ENCODE measurements around the gene SMO.

The SMO gene

DNA sequence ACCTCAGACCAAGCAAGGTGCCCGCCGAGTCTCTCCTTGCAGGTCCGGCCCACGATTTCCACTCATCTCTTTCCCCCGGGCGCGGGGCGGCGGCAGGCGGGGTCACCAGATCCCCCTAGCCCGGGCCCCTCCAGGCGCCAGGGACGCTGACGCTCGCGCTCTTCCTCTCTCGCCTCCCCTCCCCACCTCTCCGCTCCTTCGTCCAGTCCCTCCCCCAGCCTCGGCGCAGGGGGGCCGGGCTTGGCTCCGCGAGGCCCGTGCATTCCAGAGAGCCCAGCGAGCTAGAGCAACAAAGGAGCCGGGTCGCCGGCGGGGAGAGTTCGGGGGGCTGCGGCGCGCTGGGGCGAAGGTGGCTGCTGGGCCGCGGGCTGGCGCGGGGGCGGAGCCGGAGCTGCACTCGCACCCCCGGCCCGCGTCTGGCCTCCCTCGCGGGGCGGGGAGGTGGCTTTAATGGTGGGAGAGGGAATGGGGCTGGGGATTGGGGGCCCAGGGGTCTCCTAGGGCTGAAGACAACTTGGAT is at the start of gene SMO:
TSS of gene SMO (plus strand) at position 262 of the 520 bp plus-strand sequence. CDS start 519 bp downstream, outside the sequence.
- peak; percentile 36 for DNase-seq (ENCODE audit: low read depth)

DNA sequence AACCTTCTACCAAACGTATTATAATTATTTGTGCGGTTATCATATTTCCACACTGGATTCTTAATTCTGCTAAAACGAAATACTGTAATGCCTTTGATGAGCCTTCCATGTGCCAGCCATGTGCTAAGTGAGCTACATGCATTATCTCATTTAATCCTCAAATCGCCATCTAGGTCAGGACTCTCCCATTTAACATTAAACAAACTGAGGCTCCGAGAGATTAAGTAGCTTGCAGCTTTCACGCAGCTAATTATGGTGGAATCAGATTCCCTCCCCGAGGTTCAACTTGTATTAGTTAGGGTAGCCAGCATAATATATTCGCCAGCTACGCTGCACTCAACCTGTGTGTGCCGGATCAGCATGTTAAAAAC is 44.7 kb upstream of the SMO start:
- no peak for DNase-seq (ENCODE audit: low read depth)

DNA sequence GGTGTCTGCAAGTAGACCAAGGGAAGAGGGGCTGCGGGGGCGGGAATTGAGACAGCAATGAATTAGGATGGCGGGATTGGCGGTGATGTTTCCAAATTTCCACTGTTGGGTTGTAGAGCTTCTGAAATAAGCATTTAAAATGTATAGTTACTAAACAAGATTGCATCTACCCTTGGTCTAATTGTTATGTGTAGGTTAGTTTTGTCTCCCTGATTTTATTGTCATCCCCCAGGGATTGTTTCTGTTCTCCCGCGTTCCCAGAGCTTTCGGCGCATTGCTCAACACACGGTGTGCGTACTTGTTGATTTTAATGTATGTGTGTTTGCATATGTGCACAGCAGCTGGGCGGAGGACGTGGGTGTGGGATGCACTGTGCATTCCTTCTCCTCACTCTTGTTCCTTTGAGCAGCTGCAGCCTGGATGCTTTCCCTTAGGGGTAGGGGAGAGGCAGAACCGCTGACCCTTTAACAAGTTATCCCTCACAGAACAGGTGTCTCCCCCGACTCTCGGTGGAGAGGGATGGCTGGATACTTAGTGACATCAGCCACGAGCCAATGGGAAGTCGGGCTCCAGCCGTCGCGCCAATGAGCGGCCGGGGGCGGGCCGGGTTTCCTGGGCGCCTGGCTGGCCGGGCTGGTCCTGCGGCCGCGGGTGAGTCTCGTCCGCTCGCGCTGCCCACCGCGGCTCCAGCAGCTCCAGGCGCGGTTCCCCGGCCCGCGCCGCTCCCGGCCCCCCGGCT is 44.2 kb upstream of the SMO start, which contains the start of gene TSPAN33:
TSS of gene TSPAN33 (plus strand) at position 613 of the 739 bp plus-strand sequence. CDS start 274 bp downstream, outside the sequence.
- peak; percentile 73 for DNase-seq (ENCODE audit: low read depth)

DNA sequence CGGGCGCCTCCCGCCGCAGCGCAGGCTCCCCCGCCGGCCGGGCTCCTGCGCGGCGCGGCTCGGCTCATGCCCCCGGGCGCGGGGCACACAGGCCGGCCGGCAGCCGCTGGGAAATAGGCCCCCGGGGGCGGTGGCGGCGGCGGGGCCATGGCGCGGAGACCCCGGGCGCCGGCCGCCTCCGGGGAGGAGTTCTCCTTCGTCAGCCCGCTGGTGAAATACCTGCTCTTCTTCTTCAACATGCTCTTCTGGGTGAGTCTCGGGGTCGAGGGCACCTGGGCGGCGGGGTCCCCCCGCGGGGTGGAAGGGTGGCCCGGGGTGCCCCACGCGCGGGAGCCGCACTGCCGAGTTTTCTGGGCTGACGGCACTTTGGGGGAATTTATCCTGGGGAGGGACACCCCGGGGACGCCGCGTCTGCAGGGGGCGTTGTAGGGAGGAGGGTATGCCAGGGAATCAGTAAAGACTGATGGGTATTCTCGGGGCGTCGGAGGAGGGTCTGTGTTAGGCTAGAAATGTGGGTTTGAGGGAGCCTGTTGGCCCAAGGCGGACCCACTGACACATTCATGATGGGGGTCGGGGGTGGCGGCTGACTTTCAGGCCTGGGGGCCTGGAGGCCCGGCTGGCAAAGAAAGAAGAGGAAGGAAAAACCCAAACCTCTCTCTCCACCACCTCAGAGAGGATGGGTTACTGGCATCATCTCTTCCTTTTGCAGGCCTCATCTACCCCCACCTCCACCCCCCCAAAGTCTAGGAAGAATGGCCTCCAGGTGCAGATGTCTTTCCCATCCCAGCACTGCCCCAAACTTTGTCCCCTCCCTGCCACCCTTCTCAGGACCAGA is 43.4 kb upstream of the SMO start:
- DNase-seq (ENCODE audit: low read depth): no peak

DNA sequence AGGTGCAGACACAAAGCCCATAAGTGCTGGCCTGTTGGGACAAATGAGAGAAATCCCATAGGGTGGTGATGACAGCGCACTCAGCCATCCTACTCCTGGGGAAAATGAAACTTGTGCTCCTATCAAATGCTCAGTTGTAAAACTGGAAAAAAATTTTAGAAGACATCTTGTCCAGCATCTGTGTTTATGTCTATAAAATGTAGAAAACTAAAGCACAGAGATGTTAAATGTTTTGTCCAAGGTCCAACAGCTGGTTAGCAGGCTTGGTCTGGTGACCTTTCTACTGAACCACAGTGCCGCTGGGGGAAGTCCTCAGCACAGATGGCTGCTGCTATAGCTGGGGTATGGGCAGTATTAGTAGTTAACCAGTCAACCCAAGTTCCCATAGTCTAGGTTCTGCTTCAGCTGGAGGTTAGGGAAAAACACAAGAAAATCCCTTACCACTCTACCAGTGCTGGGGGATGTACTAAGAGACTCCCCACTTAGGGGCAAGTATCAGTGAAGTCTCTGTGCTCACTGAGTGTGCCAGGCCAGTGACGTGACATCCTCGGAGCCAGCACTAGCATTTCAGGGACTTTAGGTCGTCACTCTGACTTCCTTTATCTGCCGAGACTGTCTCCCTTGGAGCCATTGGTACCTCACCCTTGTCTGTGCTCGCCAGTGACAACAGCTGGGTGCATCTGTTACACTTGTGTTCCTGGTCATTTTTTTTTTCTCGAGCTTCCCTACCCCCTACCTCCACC is 42.0 kb upstream of the SMO start:
- no peak for DNase-seq (ENCODE audit: low read depth)

DNA sequence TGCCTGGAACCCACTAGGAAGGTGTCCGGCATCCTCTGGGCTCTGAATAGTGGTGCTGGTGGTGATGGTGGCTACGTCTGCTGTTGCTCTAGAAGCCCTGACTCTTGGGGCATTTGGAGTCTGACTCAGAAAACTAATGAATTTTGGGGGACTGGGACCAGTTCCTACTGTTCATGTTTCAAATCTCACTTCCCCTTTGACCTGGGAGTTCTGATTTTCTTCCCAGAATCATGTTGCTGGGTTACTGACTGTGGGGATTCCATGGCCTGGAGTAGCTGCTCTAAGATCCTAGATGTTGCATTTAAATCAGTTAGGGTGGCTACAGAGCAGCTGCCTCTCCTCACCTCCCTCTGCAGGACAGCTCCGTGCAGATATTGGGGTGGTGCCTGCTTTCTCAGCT is 40.7 kb upstream of the SMO start:
- DNase-seq (ENCODE audit: low read depth): no peak

DNA sequence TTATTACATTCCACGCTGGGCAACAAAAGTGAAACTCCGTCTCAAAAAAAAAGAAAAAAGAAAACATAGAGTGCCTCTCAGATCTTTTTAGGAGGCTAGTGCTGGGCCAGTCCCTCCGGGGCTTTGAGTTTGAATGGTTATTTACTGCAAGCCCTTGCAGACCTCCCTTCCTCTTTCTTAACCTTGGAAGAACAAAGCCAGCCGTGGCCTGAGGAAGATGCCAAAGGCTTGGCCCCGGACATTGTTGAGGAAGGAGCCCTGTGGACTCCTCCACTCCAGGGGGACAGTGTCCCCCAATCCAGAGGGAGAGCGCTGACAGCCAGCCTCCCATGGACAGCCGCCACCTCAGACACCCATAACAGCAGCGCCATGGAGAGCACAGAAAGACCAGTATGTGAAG is 38.9 kb upstream of the SMO start:
- no peak for DNase-seq (ENCODE audit: low read depth)

DNA sequence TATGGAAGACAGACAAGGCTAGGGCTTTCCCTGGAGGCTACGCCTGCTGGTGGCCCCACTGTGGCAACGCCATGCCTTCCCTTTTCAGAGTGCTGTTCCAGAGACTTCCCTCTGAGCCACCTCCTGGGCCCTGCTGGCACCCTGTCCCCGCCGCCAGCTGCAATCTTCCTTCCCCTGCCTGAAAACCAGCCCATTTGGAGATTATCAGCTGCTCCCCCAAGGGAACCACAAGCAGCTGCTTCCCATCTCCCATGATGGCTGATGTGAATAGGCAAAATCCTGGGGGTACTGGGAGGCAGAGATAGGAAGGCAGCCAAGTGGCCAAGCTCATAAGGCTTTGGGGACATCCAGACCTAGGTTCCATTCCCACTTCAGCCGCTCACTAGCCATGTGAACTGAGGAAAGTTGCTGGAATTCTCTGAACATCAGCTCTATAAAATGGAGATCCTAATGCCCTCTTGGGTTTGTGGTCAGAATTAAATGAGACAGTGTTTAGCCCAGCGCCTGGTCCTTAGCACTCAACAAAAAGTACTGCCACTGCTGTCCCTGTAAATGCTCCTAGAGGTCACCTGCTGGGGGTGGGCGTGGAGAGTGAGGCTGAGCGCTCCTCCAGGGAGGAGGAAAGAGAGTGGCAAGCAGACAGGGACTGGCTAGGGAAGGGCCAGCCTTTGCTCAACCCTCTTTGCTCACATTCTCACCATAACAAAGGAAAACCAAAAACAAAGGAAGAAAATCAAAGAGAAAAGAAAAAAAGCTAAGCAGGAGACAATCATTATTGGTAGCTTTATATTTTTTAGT is 38.0 kb upstream of the SMO start:
- no peak for DNase-seq (ENCODE audit: low read depth)

DNA sequence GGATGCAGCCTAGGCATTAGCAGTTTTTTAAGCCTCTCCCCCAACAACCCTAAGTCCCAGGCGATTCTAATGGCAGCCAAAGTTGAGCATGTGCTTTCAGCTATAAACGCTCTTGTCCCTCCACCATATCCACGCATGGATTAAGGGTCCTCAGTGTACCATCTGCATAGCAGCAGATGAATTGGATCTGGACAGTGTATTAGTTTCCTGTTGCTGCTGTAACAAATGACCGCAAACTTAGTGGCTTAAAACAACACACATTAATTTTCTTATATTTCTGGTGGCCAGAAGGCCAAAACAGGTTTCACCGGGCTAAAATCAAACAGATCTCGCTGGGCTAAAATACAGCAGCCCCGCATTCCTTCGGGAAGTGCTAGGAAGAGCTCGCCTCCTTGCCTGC is 30.8 kb upstream of the SMO start:
- no peak for DNase-seq (ENCODE audit: low read depth)

DNA sequence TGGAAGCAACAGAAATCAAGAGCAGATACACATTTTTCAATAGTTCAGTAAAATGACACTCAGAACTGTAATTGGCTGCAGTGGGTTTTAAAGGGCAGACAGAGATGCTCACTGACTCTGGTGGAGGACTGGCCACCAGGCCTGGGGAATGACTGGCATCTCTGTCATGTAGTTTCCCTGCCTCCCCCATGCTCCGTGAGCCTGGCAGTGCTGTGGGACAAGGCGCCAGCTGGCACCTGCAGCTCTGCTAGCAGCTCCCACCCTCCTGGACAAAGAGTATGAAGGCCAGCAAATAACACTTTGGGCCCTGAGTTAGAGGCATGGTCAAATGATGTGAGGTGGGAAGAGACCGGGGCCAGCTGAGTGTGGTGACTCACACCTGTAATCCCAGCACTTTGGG is 28.9 kb upstream of the SMO start:
- DNase-seq (ENCODE audit: low read depth): no peak

DNA sequence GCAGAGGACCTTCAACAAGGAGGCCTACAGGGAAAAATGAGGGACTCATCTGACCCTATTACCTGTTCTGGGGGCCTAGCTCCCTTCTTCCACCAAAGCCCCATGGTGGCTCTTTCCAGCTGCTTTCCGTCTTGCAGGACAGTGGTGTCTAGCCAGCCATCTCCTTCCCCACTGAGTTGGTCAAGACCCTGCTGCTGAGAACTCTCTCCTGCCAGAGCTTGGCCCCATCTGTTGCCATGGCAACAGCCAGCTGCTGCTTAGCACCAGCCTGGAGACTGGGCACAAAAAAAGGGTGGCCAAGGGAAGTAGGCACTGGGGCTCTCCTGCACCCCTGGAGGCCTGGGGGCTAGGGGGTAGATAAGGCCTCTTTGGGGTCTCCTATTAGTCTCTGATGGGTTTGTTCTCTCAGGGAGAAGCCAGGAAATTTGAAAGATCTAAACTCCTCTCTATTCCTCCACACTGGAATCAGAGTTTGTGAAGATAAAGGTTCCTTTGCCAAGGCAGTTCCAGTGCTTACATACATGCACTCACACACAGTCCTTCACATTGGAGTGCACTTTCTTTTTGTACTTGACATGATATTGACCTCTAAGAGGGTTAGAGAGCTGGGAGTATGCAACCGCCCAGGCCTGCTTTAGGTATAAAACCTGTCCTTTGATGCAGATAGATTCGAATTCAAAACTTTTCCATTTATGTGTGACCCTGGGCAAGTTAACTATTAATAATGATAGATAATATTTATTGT is 28.1 kb upstream of the SMO start:
- DNase-seq (ENCODE audit: low read depth): no peak

DNA sequence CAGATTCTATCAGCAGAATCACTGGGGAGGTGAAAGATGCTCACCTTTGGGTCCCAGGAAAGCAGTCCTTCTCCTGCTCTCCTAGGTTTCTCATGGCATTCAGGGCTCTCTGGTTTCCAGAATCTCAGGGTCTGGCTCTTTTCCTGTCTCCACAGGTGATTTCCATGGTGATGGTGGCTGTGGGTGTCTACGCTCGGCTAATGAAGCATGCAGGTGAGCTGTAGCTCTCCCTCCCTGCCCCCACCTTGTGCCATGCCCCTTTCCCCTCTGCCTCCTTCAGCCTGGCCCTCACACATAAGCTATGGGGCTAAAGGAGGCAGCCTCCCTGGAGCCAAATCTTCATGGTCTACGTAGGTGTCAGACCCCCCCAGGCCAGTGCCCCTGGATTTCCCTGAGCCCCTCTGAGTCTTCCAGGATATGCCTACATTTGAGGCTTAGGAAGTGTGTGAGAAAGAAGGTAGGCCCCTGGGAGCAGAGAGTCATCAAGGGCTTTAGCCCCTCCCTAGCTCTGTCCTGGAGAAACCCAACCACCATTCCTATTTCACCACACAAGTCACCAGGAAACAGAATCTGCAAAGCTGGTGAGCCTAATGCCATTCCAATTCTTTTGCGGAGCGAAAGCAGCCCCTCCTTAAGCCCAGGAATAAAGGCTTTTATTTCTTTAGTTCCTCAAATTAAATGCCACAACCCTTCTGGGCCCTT is 26.8 kb upstream of the SMO start:
- DNase-seq (ENCODE audit: low read depth): no peak

DNA sequence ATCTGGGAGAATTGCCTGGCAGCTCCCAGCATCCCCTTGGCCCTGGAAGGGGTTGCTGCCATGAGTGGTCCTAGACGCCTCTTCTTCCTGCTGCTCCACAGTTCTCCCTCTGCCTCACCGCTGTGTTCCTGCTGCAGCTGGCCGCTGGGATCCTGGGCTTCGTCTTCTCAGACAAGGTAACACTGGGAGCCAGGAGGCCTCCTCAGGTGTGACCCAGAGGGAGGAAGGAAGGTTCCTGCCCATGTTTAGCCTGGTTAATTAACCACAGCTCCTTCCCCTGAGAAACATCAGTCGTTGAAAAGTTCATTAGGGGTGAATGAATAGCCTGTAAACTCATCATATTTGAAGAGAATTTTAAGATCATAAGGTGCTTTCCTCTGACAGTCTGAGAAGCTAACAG is 25.7 kb upstream of the SMO start:
- DNase-seq (ENCODE audit: low read depth): no peak

DNA sequence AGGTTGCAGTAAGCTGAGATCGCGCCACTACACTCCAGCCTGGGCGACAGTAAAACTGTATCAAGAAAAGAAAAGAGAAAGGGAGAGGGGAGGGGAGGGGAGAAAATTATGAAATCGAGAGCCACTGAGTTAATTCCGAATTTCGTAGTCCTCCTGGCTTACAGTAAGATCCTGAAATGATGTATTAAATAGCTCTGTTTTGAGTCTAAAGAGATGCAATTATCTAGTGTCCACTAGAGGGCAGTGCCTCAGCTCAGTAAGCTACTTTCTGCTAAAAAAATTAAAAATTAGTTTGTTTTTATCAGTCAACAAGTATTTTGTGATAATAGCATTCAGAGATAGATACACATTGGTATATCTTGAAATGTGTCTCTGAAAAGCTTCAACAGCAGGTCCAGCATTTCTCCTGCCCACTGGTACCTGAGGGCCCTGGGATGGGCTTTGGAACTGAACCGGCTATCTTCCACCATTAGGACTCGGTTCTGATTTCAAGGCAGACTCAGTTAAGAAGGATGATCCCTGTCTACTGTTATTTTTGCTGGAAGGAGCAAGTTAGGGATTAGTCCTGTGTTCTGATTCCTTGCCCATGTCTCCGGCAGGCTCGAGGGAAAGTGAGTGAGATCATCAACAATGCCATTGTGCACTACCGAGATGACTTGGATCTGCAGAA is 24.4 kb upstream of the SMO start:
- peak; percentile 63 for DNase-seq (ENCODE audit: low read depth)

DNA sequence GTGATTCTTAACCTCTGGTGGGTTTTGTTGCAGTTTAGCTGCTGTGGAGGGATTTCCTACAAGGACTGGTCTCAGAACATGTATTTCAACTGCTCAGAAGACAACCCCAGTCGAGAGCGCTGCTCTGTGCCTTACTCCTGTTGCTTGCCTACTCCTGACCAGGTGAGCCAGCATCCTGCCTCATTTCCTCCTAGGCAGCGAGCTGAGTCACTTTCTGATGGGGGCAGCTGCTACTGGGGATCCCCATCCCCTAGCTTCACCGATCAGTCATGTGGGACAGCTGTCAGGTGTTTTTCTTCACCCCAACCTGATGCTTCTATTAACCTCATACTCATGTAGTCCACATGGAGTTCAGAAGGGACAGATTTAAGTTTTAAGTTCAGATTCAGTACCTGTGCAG is 21.7 kb upstream of the SMO start:
- no peak for DNase-seq (ENCODE audit: low read depth)

DNA sequence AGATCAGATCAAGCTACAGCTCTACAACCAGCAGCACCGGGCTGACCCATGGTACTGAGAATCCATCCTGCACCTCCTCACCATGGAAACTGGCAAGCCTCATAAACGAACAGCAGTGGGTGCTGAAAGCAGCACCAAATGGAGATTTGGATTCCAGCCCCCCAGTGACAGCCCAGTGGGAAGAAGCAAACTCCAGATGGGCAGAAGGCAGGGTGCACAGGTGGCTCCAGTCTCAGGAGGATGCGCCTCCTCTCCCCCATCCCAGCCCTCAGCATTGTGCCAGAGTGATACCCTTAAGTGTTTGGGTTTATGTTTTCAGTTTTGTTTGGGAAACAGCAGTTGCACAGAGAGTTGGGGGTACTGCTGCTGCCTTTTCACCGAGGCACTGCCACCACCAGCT is 20.6 kb upstream of the SMO start:
- no peak for DNase-seq (ENCODE audit: low read depth)

DNA sequence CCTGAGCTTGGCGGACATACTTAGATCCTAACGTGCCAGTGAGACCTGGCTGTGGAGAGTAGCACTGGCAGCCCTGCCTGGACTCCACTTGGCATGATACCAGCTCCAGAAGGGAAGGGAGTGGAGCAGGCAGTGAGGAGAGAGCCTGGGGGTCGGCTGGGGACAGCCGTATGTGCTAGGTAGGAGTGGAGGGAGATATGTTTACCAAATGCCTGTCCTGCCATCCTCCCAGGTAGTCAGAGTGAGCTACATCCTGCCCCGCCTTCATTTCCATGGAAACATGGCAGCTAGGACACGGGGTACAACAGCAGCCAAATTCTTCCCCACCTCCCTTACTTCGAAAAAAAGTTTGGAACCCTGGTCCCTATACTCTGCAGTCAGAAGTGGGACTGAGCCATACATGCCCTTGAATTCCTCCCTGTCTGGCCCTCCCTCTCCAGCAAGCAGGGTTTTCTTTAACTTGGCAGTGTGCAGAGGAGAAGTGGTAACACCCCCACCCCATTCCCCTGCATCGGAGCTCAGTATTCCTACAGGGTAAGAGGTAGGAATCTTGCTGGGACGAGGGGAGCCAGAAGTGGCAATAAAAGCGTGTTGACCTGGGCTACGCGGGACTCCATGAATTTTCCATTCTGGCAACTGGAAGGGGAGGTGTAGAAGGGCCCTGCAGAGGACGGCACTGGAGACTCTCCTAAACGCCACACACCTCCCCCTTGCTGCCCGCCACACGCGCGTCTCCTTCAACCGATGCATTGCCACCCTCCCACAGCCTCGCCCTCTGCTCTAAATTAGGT is 20.0 kb upstream of the SMO start:
- DNase-seq (ENCODE audit: low read depth): no peak

DNA sequence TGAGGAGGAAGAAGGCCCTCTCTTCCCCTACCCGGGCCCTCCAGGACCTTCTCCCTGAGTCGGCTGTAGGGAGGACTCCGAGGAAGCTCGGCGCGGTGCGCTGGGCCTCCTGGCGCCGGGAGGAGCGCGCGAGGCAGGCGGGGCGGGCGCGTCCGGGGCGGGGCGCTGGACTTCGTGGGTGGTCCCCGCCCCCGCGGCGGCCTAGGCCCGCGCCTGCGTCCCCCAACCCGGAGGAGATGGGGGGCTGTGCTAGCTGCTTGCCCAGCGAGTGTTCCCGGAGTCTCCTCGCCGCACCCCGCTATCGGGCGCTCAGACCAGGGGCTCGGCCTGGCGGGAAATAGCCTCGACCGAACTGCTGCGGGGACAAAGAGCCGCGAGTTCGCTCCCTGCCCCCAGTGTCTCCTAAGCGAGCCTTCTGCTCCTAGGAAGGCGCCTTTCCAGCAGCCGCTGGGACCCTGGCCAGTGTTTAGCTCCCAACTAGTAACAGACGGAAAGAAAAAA is 19.2 kb upstream of the SMO start:
- DNase-seq (ENCODE audit: low read depth): no peak

Measured in ELR (cell line).